Naive B cell (primary cell): ENCODE data around the gene OXSR1. TPM values are rescaled to one million over a fixed set of nuclear protein-coding genes. Genes with fewer than 3 reads are reported as not detected.
"Not testable (repeated sequence)": the region's sequence is repeated elsewhere in the genome, so short reads cannot be mapped to it uniquely, and the experiment has no call there.

Source experiments
- ATAC-seq, 2 donors: fragments of 150-1000 bp; cut with Tn5 transposase; 2 replicates each; pipeline ENCODE4 v1.10.0; 2021; ENCODE audit warnings: low read depth in 2 of 2, mild to moderate bottlenecking in 2 of 2, moderate library complexity in 2 of 2
- DNase-seq: peaks from one replicate; pipeline ENCODE4 v3.0.0; 2022
- H3K27ac Mint-ChIP-seq, 6 donors: one replicate each; pipeline ENCODE4 v1.8.0; 2020 to 2022; ENCODE audit warnings: mild to moderate bottlenecking in 6 of 6, mixed read lengths in 6 of 6, moderate library complexity in 5 of 6, inconsistent platforms in 2 of 6
- H3K27me3 Mint-ChIP-seq, 3 donors: one replicate each; pipeline ENCODE4 v1.8.0; 2021 to 2022; ENCODE audit warnings: mixed read lengths in 3 of 3, mild to moderate bottlenecking in 1 of 3
- H3K36me3 Mint-ChIP-seq, 2 donors: one replicate each; pipeline ENCODE4 v1.8.0; 2020 to 2022; ENCODE audit warnings: mixed read lengths in 2 of 2, inconsistent platforms in 1 of 2, mild to moderate bottlenecking in 1 of 2
- H3K4me1 Mint-ChIP-seq, 3 donors: one replicate each; pipeline ENCODE4 v1.8.0; 2020 to 2022; ENCODE audit warnings: mixed read lengths in 3 of 3, inconsistent platforms in 1 of 3, mild to moderate bottlenecking in 1 of 3, moderate library complexity in 1 of 3
- H3K4me3 Mint-ChIP-seq, 8 donors: one replicate each; pipeline ENCODE4 v1.8.0; 2020 to 2022; ENCODE audit warnings: mild to moderate bottlenecking in 8 of 8, mixed read lengths in 8 of 8, moderate library complexity in 8 of 8, inconsistent platforms in 2 of 8
- H3K9me3 Mint-ChIP-seq, 7 donors: one replicate each; pipeline ENCODE4 v1.8.0; 2020 to 2022; ENCODE audit warnings: mixed read lengths in 7 of 7, mild to moderate bottlenecking in 5 of 7, inconsistent platforms in 2 of 7, moderate library complexity in 1 of 7
- polyA plus RNA-seq, 6 donors: library from polyadenylated mRNA; unstranded; fragments of 300-500 nt; fragmentation: Illumina TruSeq; gene quantifications; one replicate each; pipeline ENCODE4 v1.2.3, GENCODE V29; 2021; ENCODE audit warnings: low read depth in 6 of 6

Gene OXSR1
- polyA plus RNA-seq, 6 donors from 2014 or later: 7.8 to 15.5 (median 13.8) TPM

- H3K27me3 Mint-ChIP-seq: no peaks in the 10 kb centered on the region
- DNase-seq (no peak), ATAC-seq (no peak)
- H3K4me3 Mint-ChIP-seq: no peak overlapping the region
- no peak overlapping the region for H3K27ac Mint-ChIP-seq
- peaks cover 12 to 33% (median 26%) of the 10 kb centered on the region in 3 donors for H3K4me1 Mint-ChIP-seq
- H3K36me3 Mint-ChIP-seq: no peaks in the 10 kb centered on the region
- peaks cover 0 to 2% (median 0%) of the 10 kb centered on the region in 7 donors for H3K9me3 Mint-ChIP-seq
These were observed 11.3 kb upstream of the OXSR1 start for GRCh38 chr3:38154033-38154494.

- Mint-ChIP-seq H3K27ac (peak overlapping the region in 2 of 6 donors; percentile 82 to 85), H3K4me3 (no peak overlapping the region), H3K4me1 (peaks cover 6 to 26% (median 20%) of the 10 kb centered on the region in 3 donors), H3K36me3 (no peaks in the 10 kb centered on the region), H3K27me3 (no peaks in the 10 kb centered on the region), H3K9me3 (peaks cover 0 to 2% (median 0%) of the 10 kb centered on the region in 7 donors)
- ATAC-seq (peak; percentile 40 to 50), DNase-seq (no peak)
These were observed 10.6 kb upstream of the OXSR1 start for GRCh38 chr3:38154625-38155255.

GRCh38 chr3:38155825-38156224 is 9.5 kb upstream of the OXSR1 start:
- no peak for DNase-seq
- peak overlapping the region in 1 of 8 donors; percentile 35 for H3K4me3 Mint-ChIP-seq
- H3K27me3 Mint-ChIP-seq: no peaks in the 10 kb centered on the region
- H3K4me1 Mint-ChIP-seq: peaks cover 6 to 23% (median 18%) of the 10 kb centered on the region in 3 donors
- peaks cover 0 to 2% (median 0%) of the 10 kb centered on the region in 7 donors for H3K9me3 Mint-ChIP-seq
- no peak for ATAC-seq
- no peaks in the 10 kb centered on the region for H3K36me3 Mint-ChIP-seq
- H3K27ac Mint-ChIP-seq: peak overlapping the region in 3 of 6 donors; percentile 13 to 47 (median 15)

GRCh38 chr3:38157117-38157516 is 8.2 kb upstream of the OXSR1 start:
- Mint-ChIP-seq H3K4me3 (no peak overlapping the region), H3K36me3 (no peaks in the 10 kb centered on the region), H3K27me3 (no peaks in the 10 kb centered on the region), H3K4me1 (peaks cover 0 to 15% (median 11%) of the 10 kb centered on the region in 3 donors), H3K27ac (no peak overlapping the region), H3K9me3 (no peaks in the 10 kb centered on the region)
- ATAC-seq: no peak
- no peak for DNase-seq

DNA sequence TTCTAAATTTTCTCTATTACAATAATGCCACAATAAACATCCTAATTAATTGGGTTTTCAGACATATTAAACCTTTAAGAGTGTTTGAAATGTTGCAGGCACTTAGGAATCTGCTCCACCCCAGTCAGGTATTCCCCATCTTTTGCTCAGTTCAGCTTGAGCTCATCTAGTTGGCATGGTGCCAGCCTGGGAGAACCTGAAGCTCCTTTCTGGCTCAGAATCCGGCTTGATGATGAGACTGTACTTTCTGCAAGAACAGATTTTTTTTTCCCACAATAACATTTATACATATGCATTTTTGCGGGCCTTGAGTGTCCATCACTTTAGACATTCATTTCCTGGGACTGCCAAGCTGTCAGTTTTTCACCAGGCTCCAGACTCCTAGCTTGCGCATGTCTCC is 7.7 kb upstream of the OXSR1 start:
- peaks cover 0 to 15% (median 11%) of the 10 kb centered on the region in 3 donors for H3K4me1 Mint-ChIP-seq
- no peak for DNase-seq
- H3K9me3 Mint-ChIP-seq: no peaks in the 10 kb centered on the region
- no peaks in the 10 kb centered on the region for H3K27me3 Mint-ChIP-seq
- no peak for ATAC-seq
- no peak overlapping the region for H3K4me3 Mint-ChIP-seq
- H3K36me3 Mint-ChIP-seq: no peaks in the 10 kb centered on the region
- no peak overlapping the region for H3K27ac Mint-ChIP-seq

GRCh38 chr3:38158472-38158871 is 6.9 kb upstream of the OXSR1 start:
- Mint-ChIP-seq H3K36me3 (no peaks in the 10 kb centered on the region), H3K4me1 (peaks cover 0 to 15% (median 10%) of the 10 kb centered on the region in 3 donors), H3K27me3 (no peaks in the 10 kb centered on the region), H3K4me3 (peak overlapping the region in 1 of 8 donors; percentile 60), H3K9me3 (no peaks in the 10 kb centered on the region), H3K27ac (peak overlapping the region in 2 of 6 donors; percentile 39 to 81)
- ATAC-seq (peak; percentile 41 to 48), DNase-seq (no peak)

- H3K36me3 Mint-ChIP-seq, DNase-seq, ATAC-seq, H3K27me3 Mint-ChIP-seq, H3K9me3 Mint-ChIP-seq, H3K4me3 Mint-ChIP-seq, H3K27ac Mint-ChIP-seq: not testable (repeated sequence)
- peaks cover 8 to 13% (median 11%) of the 10 kb centered on the region in 3 donors for H3K4me1 Mint-ChIP-seq
These were observed 4.6 kb upstream of the OXSR1 start for GRCh38 chr3:38160704-38161103.

- Mint-ChIP-seq H3K27me3 (no peaks in the 10 kb centered on the region), H3K4me1 (peaks cover 30 to 37% (median 31%) of the 10 kb centered on the region in 3 donors), H3K9me3 (no peaks in the 10 kb centered on the region), H3K4me3 (peak overlapping the region in 6 of 8 donors; percentile 39 to 98 (median 74)), H3K27ac (peak overlapping the region; percentile 47 to 100 (median 66)), H3K36me3 (no peaks in the 10 kb centered on the region)
- no peak for ATAC-seq
- DNase-seq: no peak
These were observed 2.1 kb upstream of the OXSR1 start for GRCh38 chr3:38163117-38163840.

DNA sequence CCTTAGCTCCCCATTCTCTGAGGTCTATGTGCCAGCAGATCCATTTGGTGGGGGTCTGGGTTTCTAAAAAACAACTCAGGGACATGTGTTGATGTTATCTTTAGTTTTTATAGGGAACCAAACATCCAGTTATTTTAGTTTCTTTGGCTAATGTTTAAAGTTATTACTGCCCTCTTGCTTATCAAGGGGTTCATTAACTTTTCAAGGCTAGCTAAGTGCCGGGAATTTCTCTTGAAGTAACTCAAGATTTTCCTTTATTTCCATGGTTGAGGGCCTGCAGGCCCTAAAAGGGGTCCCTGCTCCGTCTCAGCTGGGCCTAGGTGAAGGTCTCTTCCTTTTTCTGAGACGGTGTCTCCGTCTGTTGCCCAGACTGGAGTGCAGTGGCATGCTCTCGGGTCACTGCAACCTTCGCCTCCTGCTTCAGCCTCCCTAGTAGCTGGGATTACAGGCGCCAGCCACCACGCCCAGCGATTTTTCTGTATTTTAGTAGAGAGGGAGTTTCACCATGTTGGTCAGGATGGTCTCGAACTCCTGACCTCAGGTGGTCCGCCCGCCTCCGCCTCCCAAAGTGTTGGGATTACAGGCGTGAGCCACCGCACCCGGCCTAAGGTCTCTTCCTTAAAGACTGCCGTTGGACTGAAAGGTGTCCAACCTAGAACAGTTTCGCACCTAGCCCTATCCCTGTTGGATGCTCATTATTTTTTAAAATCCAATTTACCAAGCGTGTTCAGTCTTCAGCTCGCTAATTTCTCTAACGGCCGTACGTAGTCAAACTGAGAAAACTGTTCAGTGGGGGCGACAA is 1.3 kb upstream of the OXSR1 start:
- Mint-ChIP-seq H3K4me3 (peak overlapping the region; percentile 88 to 99 (median 98)), H3K27me3 (no peaks in the 10 kb centered on the region), H3K36me3 (no peaks in the 10 kb centered on the region), H3K4me1 (peaks cover 38 to 41% (median 38%) of the 10 kb centered on the region in 3 donors), H3K9me3 (no peaks in the 10 kb centered on the region), H3K27ac (peak overlapping the region; percentile 99 to 100 (median 100))
- ATAC-seq (no peak), DNase-seq (no peak)

GRCh38 chr3:38164643-38164951 is 740 bp upstream of the OXSR1 start:
- Mint-ChIP-seq H3K27me3 (no peaks in the 10 kb centered on the region), H3K9me3 (no peaks in the 10 kb centered on the region), H3K4me3 (peak overlapping the region; percentile 88 to 99 (median 98)), H3K36me3 (no peaks in the 10 kb centered on the region), H3K27ac (peak overlapping the region; percentile 99 to 100 (median 100)), H3K4me1 (peaks cover 39 to 46% (median 43%) of the 10 kb centered on the region in 3 donors)
- DNase-seq (no peak), ATAC-seq (no peak)

DNA sequence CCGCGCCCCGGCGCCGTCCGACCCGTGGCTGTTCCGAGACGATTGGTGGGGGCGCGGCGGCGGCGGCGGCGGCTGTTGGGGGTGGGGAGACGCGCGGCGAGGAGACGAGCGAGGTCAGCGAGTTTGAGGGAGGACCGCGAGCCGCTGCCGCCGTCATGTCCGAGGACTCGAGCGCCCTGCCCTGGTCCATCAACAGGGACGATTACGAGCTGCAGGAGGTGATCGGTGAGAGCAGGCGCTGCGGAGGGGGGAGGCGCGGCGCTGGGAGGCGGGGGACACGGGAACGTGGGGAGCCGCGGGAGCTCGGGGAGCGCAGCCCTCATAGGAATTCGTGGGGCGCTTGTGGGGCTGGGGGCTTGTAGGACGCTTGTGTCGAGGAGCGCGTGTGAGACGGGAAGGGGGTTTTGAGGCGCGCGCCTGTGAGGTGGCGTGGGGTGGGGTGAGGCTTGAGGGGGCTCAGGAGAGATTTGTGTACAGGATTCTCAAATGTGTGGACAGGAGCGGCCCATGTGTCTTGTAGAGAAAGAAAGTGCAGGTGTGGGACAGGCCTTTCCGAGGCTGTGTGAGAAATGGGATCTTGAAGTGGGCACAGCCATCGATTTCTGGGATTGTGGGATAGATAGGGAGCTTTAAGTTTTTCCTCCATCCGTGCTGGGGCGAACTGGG is 518 bp downstream of the OXSR1 start:
- Mint-ChIP-seq H3K27ac (peak overlapping the region; percentile 95 to 100 (median 100)), H3K4me1 (peaks cover 46 to 55% (median 49%) of the 10 kb centered on the region in 3 donors), H3K27me3 (no peaks in the 10 kb centered on the region), H3K36me3 (no peaks in the 10 kb centered on the region), H3K9me3 (no peaks in the 10 kb centered on the region), H3K4me3 (peak overlapping the region; percentile 88 to 99 (median 98))
- DNase-seq (no peak), ATAC-seq (peak in 1 of 2 donors; percentile 3)

GRCh38 chr3:38167591-38167990 is 2.3 kb downstream of the OXSR1 start:
- Mint-ChIP-seq H3K4me3 (peak overlapping the region in 7 of 8 donors; percentile 3 to 98 (median 68)), H3K9me3 (no peaks in the 10 kb centered on the region), H3K27ac (peak overlapping the region in 5 of 6 donors; percentile 9 to 100 (median 88)), H3K4me1 (peaks cover 50 to 62% (median 56%) of the 10 kb centered on the region in 3 donors), H3K36me3 (no peaks in the 10 kb centered on the region), H3K27me3 (no peaks in the 10 kb centered on the region)
- DNase-seq: no peak
- ATAC-seq: no peak
